Type B pancreatic cell (in vitro differentiated cells): ENCODE measurements around the gene HOXD10. TPM values are rescaled to one million over a fixed set of nuclear protein-coding genes. Genes with fewer than 3 reads are reported as not detected.

Experiments used
- DNase-seq: peaks from one replicate; pipeline ENCODE4 v3.0.0; 2021; ENCODE audit warnings: mixed read lengths; ENCODE audit not compliant: unreplicated experiment; ENCODE audit errors: extremely low spot score
- H3K27ac Mint-ChIP-seq: 2 replicates; pipeline ENCODE4 v1.8.0; 2021; ENCODE audit warnings: mild to moderate bottlenecking, mixed read lengths
- H3K27me3 Mint-ChIP-seq: 2 replicates; pipeline ENCODE4 v1.8.0; 2021; ENCODE audit warnings: mixed read lengths
- H3K36me3 Mint-ChIP-seq: 2 replicates; pipeline ENCODE4 v1.8.0; 2021; ENCODE audit warnings: mixed read lengths
- H3K4me1 Mint-ChIP-seq: one replicate; pipeline ENCODE4 v1.8.0; 2021; ENCODE audit warnings: mixed read lengths; ENCODE audit not compliant: unreplicated experiment
- H3K4me3 Mint-ChIP-seq: 2 replicates; pipeline ENCODE4 v1.8.0; 2021; ENCODE audit warnings: mild to moderate bottlenecking, mixed read lengths
- H3K9me3 Mint-ChIP-seq: 2 replicates; pipeline ENCODE4 v1.8.0; 2021; ENCODE audit warnings: mixed read lengths
- total RNA-seq: library from RNA; stranded (reverse); gene quantifications from 2 replicates; pipeline ENCODE4 v1.2.1, GENCODE V29; 2021; ENCODE audit warnings: low replicate concordance
- TF ChIP-seq, protein P1 (sequence below): fragments of 200-600 bp; sonication (generic); conservative IDR thresholded peaks from 2 replicates; pipeline ENCODE4 v1.5.0; 2021; ENCODE audit warnings: antibody characterized with exemption, mild to moderate bottlenecking

The HOXD10 gene
- total RNA-seq, 1 donor from 2014 or later, result 0.56 TPM

- Mint-ChIP-seq H3K4me1 (peaks cover 14% of the 10 kb centered on the region), H3K27ac (no peak overlapping the region), H3K9me3 (no peaks in the 10 kb centered on the region), H3K27me3 (peaks cover 94% of the 10 kb centered on the region), H3K36me3 (no peaks in the 10 kb centered on the region), H3K4me3 (peak overlapping the region; percentile 82)
- TF ChIP-seq, protein P1, sequence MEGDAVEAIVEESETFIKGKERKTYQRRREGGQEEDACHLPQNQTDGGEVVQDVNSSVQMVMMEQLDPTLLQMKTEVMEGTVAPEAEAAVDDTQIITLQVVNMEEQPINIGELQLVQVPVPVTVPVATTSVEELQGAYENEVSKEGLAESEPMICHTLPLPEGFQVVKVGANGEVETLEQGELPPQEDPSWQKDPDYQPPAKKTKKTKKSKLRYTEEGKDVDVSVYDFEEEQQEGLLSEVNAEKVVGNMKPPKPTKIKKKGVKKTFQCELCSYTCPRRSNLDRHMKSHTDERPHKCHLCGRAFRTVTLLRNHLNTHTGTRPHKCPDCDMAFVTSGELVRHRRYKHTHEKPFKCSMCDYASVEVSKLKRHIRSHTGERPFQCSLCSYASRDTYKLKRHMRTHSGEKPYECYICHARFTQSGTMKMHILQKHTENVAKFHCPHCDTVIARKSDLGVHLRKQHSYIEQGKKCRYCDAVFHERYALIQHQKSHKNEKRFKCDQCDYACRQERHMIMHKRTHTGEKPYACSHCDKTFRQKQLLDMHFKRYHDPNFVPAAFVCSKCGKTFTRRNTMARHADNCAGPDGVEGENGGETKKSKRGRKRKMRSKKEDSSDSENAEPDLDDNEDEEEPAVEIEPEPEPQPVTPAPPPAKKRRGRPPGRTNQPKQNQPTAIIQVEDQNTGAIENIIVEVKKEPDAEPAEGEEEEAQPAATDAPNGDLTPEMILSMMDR, result no peak
- no peak for DNase-seq
Observed at GRCh38 chr2:176091329-176092258, 25.0 kb upstream of the HOXD10 start.

DNA sequence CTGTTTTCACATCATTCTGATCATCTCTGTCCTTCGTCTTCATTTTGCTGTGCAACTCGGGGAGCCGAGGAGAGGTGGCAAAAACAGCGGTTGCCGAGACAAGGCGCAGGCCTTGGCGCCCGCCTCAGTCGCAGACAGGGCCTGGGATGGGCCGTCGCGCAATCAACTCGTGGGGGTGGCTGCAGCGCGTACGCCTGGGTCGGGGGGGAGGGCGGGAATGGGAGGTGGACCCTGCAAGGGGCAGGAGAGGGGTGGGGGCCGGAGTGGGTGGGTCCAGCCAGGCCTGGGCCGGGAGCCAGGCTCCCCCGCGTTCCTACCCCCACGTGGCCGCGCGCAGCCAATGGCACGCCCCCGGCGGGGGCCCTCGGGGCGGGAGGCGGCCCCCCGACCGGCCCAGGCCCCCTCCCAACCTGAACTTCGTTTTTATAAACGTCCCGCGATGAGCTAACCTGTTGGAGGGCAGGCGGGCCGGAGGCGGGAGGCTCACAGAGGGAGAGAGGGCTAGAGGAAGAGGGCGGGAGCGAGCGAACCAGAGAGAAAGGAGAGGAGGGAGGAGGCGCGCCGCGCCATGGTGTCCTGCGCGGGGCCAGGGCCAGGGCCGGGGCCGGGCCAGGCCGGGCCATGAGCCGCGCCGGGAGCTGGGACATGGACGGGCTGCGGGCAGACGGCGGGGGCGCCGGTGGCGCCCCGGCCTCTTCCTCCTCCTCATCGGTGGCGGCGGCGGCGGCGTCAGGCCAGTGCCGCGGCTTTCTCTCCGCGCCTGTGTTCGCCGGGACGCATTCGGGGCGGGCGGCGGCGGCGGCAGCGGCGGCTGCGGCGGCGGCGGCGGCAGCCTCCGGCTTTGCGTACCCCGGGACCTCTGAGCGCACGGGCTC lies 24.1 kb upstream of the HOXD10 start, which contains the start of gene HOXD13:
TSS of gene HOXD13 (plus strand) at position 452 of the 875 bp plus-strand sequence. CDS start at position 622, 170 bp downstream.
- DNase-seq, result no peak
- peaks cover 17% of the 10 kb centered on the region for H3K4me1 Mint-ChIP-seq
- no peaks in the 10 kb centered on the region for H3K9me3 Mint-ChIP-seq
- TF ChIP-seq, protein P1, result no peak
- H3K27me3 Mint-ChIP-seq, result peaks cover 94% of the 10 kb centered on the region
- no peaks in the 10 kb centered on the region for H3K36me3 Mint-ChIP-seq
- peak within 1 kb of the TSS; percentile 82 for H3K4me3 Mint-ChIP-seq
- no peak within 1 kb of the TSS for H3K27ac Mint-ChIP-seq

GRCh38 chr2:176093145-176093897 lies 23.3 kb upstream of the HOXD10 start:
- H3K36me3 Mint-ChIP-seq, result no peaks in the 10 kb centered on the region
- H3K4me1 Mint-ChIP-seq, result peaks cover 13% of the 10 kb centered on the region
- TF ChIP-seq, protein P1, result peak; percentile 25
- no peaks in the 10 kb centered on the region for H3K9me3 Mint-ChIP-seq
- H3K27me3 Mint-ChIP-seq, result peaks cover 94% of the 10 kb centered on the region
- DNase-seq, result no peak
- H3K4me3 Mint-ChIP-seq, result peak overlapping the region; percentile 60
- peak overlapping the region; percentile 14 for H3K27ac Mint-ChIP-seq

- Mint-ChIP-seq H3K4me3 (peak overlapping the region; percentile 60), H3K4me1 (peaks cover 12% of the 10 kb centered on the region), H3K36me3 (no peaks in the 10 kb centered on the region), H3K27me3 (peaks cover 94% of the 10 kb centered on the region), H3K9me3 (no peaks in the 10 kb centered on the region), H3K27ac (peak overlapping the region; percentile 14)
- DNase-seq, result no peak
- TF ChIP-seq, protein P1, result no peak
Observed at GRCh38 chr2:176093898-176094249, 22.7 kb upstream of the HOXD10 start.

DNA sequence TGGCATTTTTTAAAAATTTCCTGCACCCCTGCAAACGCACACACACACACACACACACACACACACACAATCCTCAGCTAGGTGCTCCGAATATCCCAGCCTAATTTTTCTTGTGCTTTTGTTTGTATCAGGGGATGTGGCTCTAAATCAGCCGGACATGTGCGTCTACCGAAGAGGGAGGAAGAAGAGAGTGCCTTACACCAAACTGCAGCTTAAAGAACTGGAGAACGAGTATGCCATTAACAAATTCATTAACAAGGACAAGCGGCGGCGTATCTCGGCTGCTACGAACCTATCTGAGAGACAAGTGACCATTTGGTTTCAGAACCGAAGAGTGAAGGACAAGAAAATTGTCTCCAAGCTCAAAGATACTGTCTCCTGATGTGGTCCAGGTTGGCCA lies 22.2 kb upstream of the HOXD10 start:
- Mint-ChIP-seq H3K27ac (peak overlapping the region; percentile 14), H3K9me3 (no peaks in the 10 kb centered on the region), H3K4me3 (no peak overlapping the region), H3K4me1 (peaks cover 12% of the 10 kb centered on the region), H3K27me3 (peaks cover 94% of the 10 kb centered on the region), H3K36me3 (no peaks in the 10 kb centered on the region)
- TF ChIP-seq, protein P1, result no peak
- DNase-seq, result no peak
